ENCODE results near the gene TMEM9.
"Not testable (repeated sequence)": the region's sequence is repeated elsewhere in the genome, so short reads cannot be mapped to it uniquely, and the experiment has no call there.

TMEM9 gene

GRCh38 chr1:201176940-201177339 is 22.7 kb upstream of the TMEM9 start:
- no peak for DNase-seq (ENCODE audit: low read depth, low spot score)
- H3K4me3 ChIP-seq (ENCODE audit: low read length): no peak overlapping the region

GRCh38 chr1:201175820-201176500 is 21.7 kb upstream of the TMEM9 start:
- no peak for DNase-seq (ENCODE audit: low read depth, low spot score)
- H3K4me3 ChIP-seq (ENCODE audit: low read length): no peak overlapping the region

DNA sequence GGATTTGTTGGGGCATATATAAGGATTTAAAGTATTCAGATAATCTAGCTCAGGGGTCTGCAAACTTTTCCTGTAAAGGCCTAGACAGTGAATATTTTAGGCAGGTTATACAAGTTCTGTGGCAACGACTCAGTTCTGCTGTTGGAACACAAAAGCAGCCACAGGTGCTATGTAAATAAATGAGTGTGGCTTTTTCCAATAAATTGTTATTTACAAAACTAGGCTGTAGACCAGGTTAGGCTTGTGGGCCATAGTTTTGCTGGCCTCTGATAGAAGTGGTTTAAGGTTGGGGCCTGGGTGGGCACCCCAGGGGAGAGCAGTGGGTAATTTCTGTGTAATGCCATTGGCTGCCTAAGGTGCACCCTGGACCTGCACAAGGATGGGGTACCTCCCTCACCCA is 19.5 kb upstream of the TMEM9 start:
- H3K4me3 ChIP-seq (ENCODE audit: low read length): no peak overlapping the region
- DNase-seq (ENCODE audit: low read depth, low spot score): no peak

GRCh38 chr1:201172999-201173610 is 18.8 kb upstream of the TMEM9 start:
- H3K4me3 ChIP-seq (ENCODE audit: low read length): no peak overlapping the region
- DNase-seq (ENCODE audit: low read depth, low spot score): no peak

DNA sequence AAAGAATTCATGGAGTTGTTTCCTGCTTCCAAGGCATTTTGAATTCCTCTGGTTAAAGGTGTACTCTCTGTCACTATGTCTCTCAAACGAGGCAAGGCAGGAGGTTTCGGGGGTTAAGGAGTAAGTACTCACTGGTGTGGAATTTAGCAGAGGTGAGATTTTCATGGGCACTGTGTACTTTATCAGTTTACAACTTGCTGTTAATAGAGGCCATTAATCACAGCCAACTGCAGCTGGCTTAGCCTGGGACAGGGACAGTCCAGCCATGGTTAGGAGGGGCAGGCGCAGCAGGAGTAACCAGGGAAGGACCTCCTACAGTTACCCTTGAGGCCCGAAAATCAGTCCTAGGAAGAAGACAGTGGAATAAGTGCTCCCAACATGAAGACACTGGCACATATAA is 18.1 kb upstream of the TMEM9 start:
- DNase-seq (ENCODE audit: low read depth, low spot score): no peak
- no peak overlapping the region for H3K4me3 ChIP-seq (ENCODE audit: low read length)

- DNase-seq (ENCODE audit: low read depth, low spot score): no peak
- no peak overlapping the region for H3K4me3 ChIP-seq (ENCODE audit: low read length)
These were observed 17.1 kb upstream of the TMEM9 start for GRCh38 chr1:201171063-201172036.

DNA sequence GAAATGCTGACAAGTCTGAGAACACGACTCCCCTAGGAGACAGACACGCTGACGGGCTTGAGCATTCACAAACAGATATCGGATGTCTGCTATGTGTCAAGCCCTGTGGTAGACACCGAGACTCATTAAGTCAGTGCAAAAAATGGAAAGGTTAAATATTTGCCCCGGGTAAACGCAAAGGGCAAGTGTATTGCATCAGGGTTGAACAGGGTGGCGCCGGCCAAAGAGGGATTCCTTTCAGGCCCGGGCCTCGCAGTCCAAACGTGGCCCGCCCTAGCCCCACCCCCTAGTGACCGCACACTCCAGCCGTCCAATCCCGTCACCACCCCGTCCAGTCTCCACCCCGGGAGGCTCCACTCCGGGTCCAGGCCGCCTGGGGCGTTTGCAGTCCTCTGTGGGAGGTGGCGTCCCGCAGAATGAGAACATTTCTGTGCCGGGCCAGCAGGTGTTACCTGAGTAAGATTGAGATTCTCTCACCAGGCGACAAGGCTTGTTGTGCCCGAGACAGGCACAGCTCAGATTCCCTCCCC is 16.3 kb upstream of the TMEM9 start:
- H3K4me3 ChIP-seq (ENCODE audit: low read length): no peak overlapping the region
- DNase-seq (ENCODE audit: low read depth, low spot score): no peak

DNA sequence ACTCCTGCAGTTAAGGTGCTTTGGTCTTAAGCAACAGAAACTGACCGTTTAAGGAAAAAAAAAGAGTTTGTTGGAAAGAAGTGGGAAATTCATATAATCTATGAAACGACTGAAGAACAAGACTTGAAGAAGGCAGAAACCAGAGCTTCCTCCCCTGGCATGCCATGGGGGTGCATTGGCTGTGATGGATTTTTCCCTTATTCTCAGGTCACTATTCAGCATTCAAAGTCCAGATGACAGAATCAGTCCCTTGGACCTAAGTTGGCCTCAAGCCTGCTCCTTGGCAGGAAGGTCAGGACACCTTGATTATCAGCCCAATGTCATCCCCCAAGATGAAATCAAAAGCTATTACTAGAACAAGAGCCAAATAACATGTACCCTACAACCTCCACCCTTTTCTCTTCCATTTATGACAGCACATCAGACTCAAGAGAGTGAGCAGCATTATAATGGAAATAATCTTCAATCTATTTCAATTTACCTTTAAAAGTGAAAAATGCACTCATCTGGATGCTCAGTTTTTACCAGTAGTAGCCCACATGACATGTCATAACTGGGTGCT is 15.8 kb upstream of the TMEM9 start:
- no peak overlapping the region for H3K4me3 ChIP-seq (ENCODE audit: low read length)
- no peak for DNase-seq (ENCODE audit: low read depth, low spot score)

- H3K4me3 ChIP-seq (ENCODE audit: low read length): no peak overlapping the region
- DNase-seq (ENCODE audit: low read depth, low spot score): no peak
These were observed 14.9 kb upstream of the TMEM9 start for GRCh38 chr1:201169203-201169602.

- no peak for DNase-seq (ENCODE audit: low read depth, low spot score)
- no peak overlapping the region for H3K4me3 ChIP-seq (ENCODE audit: low read length)
These were observed 13.0 kb upstream of the TMEM9 start for GRCh38 chr1:201167041-201167991.

GRCh38 chr1:201164645-201165044 is 10.4 kb upstream of the TMEM9 start:
- no peak overlapping the region for H3K4me3 ChIP-seq (ENCODE audit: low read length)
- no peak for DNase-seq (ENCODE audit: low read depth, low spot score)

- no peak for DNase-seq (ENCODE audit: low read depth, low spot score)
- H3K4me3 ChIP-seq (ENCODE audit: low read length): no peak overlapping the region
These were observed 9.4 kb upstream of the TMEM9 start for GRCh38 chr1:201163707-201164106.

DNA sequence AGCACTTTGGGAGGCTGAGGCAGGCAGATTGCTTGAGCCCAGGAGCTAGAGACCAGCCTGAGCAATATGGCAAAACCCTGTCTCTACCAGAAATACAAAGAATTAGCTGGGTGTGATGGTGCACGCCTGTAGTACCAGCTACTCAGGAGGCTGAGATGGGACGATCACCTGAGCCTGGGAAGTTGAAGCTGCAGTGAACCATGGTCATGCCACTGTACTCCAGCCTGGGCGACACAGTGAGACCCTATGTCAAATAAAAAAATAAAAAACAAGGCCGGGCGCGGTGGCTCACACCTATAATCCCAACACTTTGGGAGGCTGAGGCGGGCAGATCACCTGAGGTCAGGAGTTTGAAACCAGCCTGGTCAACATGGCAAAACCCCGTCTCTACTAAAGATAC is 8.8 kb upstream of the TMEM9 start:
- DNase-seq (ENCODE audit: low read depth, low spot score); H3K4me3 ChIP-seq (ENCODE audit: low read length): not testable (repeated sequence)

DNA sequence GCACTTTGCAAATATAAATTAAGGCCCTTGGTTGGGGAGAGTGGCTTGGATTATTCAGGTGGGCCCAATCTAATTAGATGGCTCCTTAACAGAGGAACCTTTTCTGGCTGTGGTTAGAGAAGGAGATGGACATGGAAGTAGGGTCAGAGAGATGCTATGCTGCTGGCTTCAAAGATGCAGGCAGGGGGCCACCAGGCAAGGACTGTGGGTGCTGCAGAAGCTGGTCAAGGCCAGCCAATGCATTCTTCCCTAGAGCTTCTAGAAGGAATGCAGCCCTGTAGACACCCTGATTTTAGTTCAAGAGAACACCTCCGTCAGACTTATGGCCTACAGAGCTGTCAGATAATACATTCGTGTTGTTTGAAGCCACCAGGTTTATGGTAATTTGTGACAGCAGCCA is 3.7 kb upstream of the TMEM9 start:
- DNase-seq (ENCODE audit: low read depth, low spot score): no peak
- no peak overlapping the region for H3K4me3 ChIP-seq (ENCODE audit: low read length)

- no peak for DNase-seq (ENCODE audit: low read depth, low spot score)
- H3K4me3 ChIP-seq (ENCODE audit: low read length): no peak overlapping the region
These were observed 2.5 kb upstream of the TMEM9 start for GRCh38 chr1:201156819-201157218.

GRCh38 chr1:201156346-201156745 is 2.1 kb upstream of the TMEM9 start:
- no peak for DNase-seq (ENCODE audit: low read depth, low spot score)
- H3K4me3 ChIP-seq (ENCODE audit: low read length): no peak overlapping the region

GRCh38 chr1:201155354-201155753 is 1.1 kb upstream of the TMEM9 start:
- DNase-seq (ENCODE audit: low read depth, low spot score): no peak
- no peak overlapping the region for H3K4me3 ChIP-seq (ENCODE audit: low read length)
